K562 (cell line): ENCODE data around the gene PSD2. TPM values are rescaled to one million over a fixed set of nuclear protein-coding genes. Genes with fewer than 3 reads are reported as not detected.

Experiments used
- ARID3B ChIP-seq: fragments of 250-450 bp; sonication (Bioruptor Pico); IDR thresholded peaks from 2 replicates; pipeline ENCODE4 v1.4.0; 2020; ENCODE audit warnings: borderline replicate concordance
- CHD2 ChIP-seq: IDR thresholded peaks from 2 replicates; pipeline ENCODE4 v1.6.1; 2011; ENCODE audit warnings: low read depth, low read length
- CHD7 ChIP-seq: fragments of 200-600 bp; sonication (generic); IDR thresholded peaks from one replicate; pipeline ENCODE4 v1.6.1; 2012; ENCODE audit warnings: mild to moderate bottlenecking, low read depth, low read length, inconsistent platforms
- ZNF449 ChIP-seq: fragments of 250-450 bp; sonication (Bioruptor Pico); IDR thresholded peaks from 2 replicates; pipeline ENCODE4 v1.8.0; 2022; ENCODE audit warnings: moderate library complexity, mild to moderate bottlenecking, inconsistent platforms
- polyA plus RNA-seq, 8 experiments: library from polyadenylated mRNA; depleted of rRNA in 4 of 8; stranded (reverse) in 5 of 8; unstranded in 3 of 8; fragments of >200 nt; fragmentation: Nextera tagmentation in 2 of 8; fragmentation: Illumina TruSeq in 1 of 8; extraction: Ambion mirVana in 2 of 8; extraction: Trizol in 1 of 8; gene quantifications; 2 replicates each; pipeline versions ENCODE4 v1.2.1 to v1.2.3, GENCODE V29; 2011 to 2014; ENCODE audit warnings: inconsistent platforms in 1 of 8, missing spikeins in 1 of 8
- total RNA-seq, 7 experiments: library from RNA; depleted of rRNA in 6 of 7; stranded (reverse); fragments of >200 nt in 6 of 7; fragmentation: Illumina TruSeq in 2 of 7; extraction: Trizol in 2 of 7; gene quantifications; 2 replicates each; pipeline versions ENCODE4 v1.2.1 to v1.2.3, GENCODE V29; 2011 to 2021; ENCODE audit warnings: low replicate concordance in 1 of 7

Gene PSD2
- total and polyA plus RNA-seq, 9 of the 15 experiments (the other 6 are each of a cell fraction or from before 2014, with no cell fraction given) = 0.01 to 0.09 (median 0.04) TPM; not detected in 4

GRCh38 chr5:139765409-139766217, 30.0 kb upstream of the PSD2 start (continued):
- TF ChIP-seq CHD7 (no peak), ZNF449 (no peak), ARID3B (CRISPR knock-in tag) (no peak), CHD2 (no peak)
